Activated CD8-positive, alpha-beta memory T cell treated with anti-CD3 and anti-CD28 coated beads for 48 hours (primary cell): ENCODE data around the gene TAGLN2.

ENCODE experiments used
- DNase-seq, 3 experiments: peaks; one replicate each; pipeline ENCODE4 v3.0.0-alpha.2; 2020; ENCODE audit warnings: low read depth in 2 of 3, low spot score in 2 of 3

The TAGLN2 gene

GRCh38 chr1:159936273-159936904, 11.1 kb upstream of the TAGLN2 start:
- peak; percentile 52 to 94 (median 94) for DNase-seq

- DNase-seq: no peak
These were observed 10.5 kb upstream of the TAGLN2 start for GRCh38 chr1:159935719-159936272.

GRCh38 chr1:159935305-159935704, 10.0 kb upstream of the TAGLN2 start:
- no peak for DNase-seq

- DNase-seq: no peak
These were observed 9.1 kb upstream of the TAGLN2 start for GRCh38 chr1:159934136-159935039.

GRCh38 chr1:159933347-159933746, 8.0 kb upstream of the TAGLN2 start:
- DNase-seq: no peak

- no peak for DNase-seq
These were observed 7.3 kb upstream of the TAGLN2 start for GRCh38 chr1:159932296-159933285.

GRCh38 chr1:159931795-159932173, 6.5 kb upstream of the TAGLN2 start:
- DNase-seq: no peak

- no peak for DNase-seq
These were observed 5.9 kb upstream of the TAGLN2 start for GRCh38 chr1:159931101-159931794.

GRCh38 chr1:159930634-159931033, 5.3 kb upstream of the TAGLN2 start:
- no peak for DNase-seq

GRCh38 chr1:159930216-159930615, 4.9 kb upstream of the TAGLN2 start:
- DNase-seq: no peak

GRCh38 chr1:159929155-159930051, 4.1 kb upstream of the TAGLN2 start:
- no peak for DNase-seq

- DNase-seq: no peak
These were observed 3.3 kb upstream of the TAGLN2 start for GRCh38 chr1:159928491-159929050.

- DNase-seq: no peak
These were observed 2.6 kb upstream of the TAGLN2 start for GRCh38 chr1:159927849-159928431.

- DNase-seq: no peak
These were observed 2.0 kb upstream of the TAGLN2 start for GRCh38 chr1:159927211-159927848.

GRCh38 chr1:159925719-159926078, 392 bp upstream of the TAGLN2 start:
- no peak for DNase-seq

- DNase-seq: peak in 2 of 3 experiments; percentile 44 to 66
These were observed 1.1 kb downstream of the TAGLN2 start for GRCh38 chr1:159924025-159924790.

GRCh38 chr1:159923203-159924024, 1.9 kb downstream of the TAGLN2 start:
- peak in 2 of 3 experiments; percentile 44 to 67 for DNase-seq
